Activated CD4-positive, alpha-beta memory T cell treated with anti-CD3 and anti-CD28 coated beads, Interleukin-2, amount 10 ng/mL, durations not matched to agents 7 days and 5 days (primary cell): ENCODE data around the gene OR51A4. TPM values are rescaled to one million over a fixed set of nuclear protein-coding genes. Genes with fewer than 3 reads are reported as not detected.
"Not testable (repeated sequence)": the region's sequence is repeated elsewhere in the genome, so short reads cannot be mapped to it uniquely, and the experiment has no call there.

Source experiments
- CTCF ChIA-PET: fragments of 350-600 bp; sonication (Branson Sonifier 250); formaldehyde crosslinking; loops from one replicate; lab custom pipeline; 2021; ENCODE audit warnings: antibody characterized with exemption, inconsistent platforms; lab: Charles Lee
- POLR2A ChIA-PET: fragments of 350-600 bp; sonication (Branson Sonifier 250); formaldehyde crosslinking; loops from one replicate; lab custom pipeline; 2021; ENCODE audit warnings: antibody characterized with exemption; lab: Charles Lee
- DNase-seq: peaks from one replicate; pipeline ENCODE4 v3.0.0-alpha.2; 2020
- H3K27ac Mint-ChIP-seq: one replicate; pipeline ENCODE4 v1.8.0; 2021; ENCODE audit warnings: mild to moderate bottlenecking, mixed read lengths
- H3K27me3 Mint-ChIP-seq: one replicate; pipeline ENCODE4 v1.8.0; 2021; ENCODE audit warnings: mixed read lengths
- H3K36me3 Mint-ChIP-seq: one replicate; pipeline ENCODE4 v1.8.0; 2021; ENCODE audit warnings: low read depth, mixed read lengths
- H3K4me1 Mint-ChIP-seq: one replicate; pipeline ENCODE4 v1.8.0; 2021; ENCODE audit warnings: mixed read lengths
- H3K4me3 Mint-ChIP-seq: one replicate; pipeline ENCODE4 v1.8.0; 2021; ENCODE audit warnings: mild to moderate bottlenecking, mixed read lengths
- H3K9me3 Mint-ChIP-seq: one replicate; pipeline ENCODE4 v1.8.0; 2021; ENCODE audit warnings: mixed read lengths
- total RNA-seq, 2 experiments: library from RNA; stranded (reverse); gene quantifications; one replicate each; pipeline ENCODE4 v1.2.3, GENCODE V29; 2021

Gene OR51A4, protein sequence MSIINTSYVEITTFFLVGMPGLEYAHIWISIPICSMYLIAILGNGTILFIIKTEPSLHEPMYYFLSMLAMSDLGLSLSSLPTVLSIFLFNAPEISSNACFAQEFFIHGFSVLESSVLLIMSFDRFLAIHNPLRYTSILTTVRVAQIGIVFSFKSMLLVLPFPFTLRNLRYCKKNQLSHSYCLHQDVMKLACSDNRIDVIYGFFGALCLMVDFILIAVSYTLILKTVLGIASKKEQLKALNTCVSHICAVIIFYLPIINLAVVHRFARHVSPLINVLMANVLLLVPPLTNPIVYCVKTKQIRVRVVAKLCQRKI
- total RNA-seq = not detected

DNA sequence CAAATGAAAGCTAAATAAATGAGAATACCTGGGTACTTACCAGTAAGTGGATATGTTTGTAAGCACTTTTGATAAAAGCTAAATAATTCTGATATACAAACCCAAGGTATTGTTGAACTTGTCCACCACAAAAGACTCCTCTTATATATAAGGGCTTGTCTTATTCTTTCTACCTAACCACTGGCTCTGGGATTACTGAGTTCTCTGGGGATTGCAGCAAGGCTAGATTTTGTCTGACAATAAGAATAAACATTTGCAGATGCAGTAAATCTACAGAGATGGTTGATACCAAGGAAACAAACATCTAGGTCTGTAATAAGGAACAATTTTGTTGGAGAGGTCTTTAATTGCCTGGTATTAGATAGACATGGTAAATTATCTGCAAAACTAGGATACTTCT, at the start of gene OR51A4:
TSS of gene OR51A4 (minus strand) at position 101 of the 400 bp plus-strand sequence. CDS start 505 bp downstream, outside the sequence.
- no peaks in the 10 kb centered on the region for H3K4me1 Mint-ChIP-seq
- CTCF ChIA-PET = no interaction called here
- H3K27me3 Mint-ChIP-seq = no peaks in the 10 kb centered on the region

DNA sequence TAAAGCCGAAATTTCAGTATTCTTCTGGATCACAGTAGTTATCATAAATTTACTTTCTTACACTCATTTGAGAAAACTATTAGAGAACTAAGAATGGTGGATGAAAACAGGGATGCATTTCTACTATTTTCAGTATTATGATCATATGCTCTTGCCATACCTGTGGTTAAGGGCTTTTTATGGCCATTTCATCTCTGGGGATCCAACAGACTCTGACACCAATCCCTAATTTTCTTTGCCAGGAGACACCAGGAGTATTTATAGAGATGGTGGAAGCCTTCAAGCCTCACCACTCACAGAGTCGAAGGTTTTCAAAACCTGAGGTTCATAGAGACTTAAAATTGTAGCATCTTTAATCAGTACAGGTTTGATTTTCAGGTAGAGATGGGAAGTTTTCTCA, 47.1 kb upstream of the OR51A4 start, which contains the start of gene OR51L1:
TSS of gene OR51L1 (plus strand) at position 301 of the 400 bp plus-strand sequence. CDS start 4,132 bp downstream, outside the sequence.
- no peak for DNase-seq
- no peaks in the 10 kb centered on the region for H3K4me1 Mint-ChIP-seq
- H3K27me3 Mint-ChIP-seq = no peaks in the 10 kb centered on the region
- no peak within 1 kb of the TSS for H3K4me3 Mint-ChIP-seq
- CTCF ChIA-PET = no interaction called here
- H3K9me3 Mint-ChIP-seq = no peaks in the 10 kb centered on the region
- H3K27ac Mint-ChIP-seq = no peak within 1 kb of the TSS
- POLR2A ChIA-PET = no interaction called here
- H3K36me3 Mint-ChIP-seq = no peaks in the 10 kb centered on the region

More for the DNA sequence above, at the start of gene OR51A4:
- Mint-ChIP-seq H3K36me3 (no peaks in the 10 kb centered on the region), H3K27ac (no peak within 1 kb of the TSS), H3K4me3 (no peak within 1 kb of the TSS), H3K9me3 (no peaks in the 10 kb centered on the region)
- no peak for DNase-seq
- POLR2A ChIA-PET = no interaction called here

DNA sequence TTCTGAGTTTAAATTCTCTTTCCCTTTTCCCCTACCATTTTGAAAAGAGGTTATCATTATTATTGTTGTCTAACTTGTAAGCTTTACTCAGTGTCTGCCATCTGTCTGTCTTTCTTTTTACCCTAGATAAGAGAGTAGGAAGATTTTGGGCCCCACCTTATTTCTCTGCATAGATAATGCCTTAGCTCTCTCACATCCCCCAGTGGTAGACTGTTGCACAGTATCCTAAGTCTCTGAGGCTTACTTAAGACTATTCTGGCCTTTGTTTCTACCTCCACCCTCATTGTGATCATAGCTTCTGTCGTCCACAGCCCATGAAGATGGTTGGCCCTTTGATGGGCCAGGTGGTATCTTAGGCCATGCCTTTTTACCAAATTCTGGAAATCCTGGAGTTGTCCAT, 43.7 kb upstream of the OR51A4 start:
- H3K9me3 Mint-ChIP-seq = no peaks in the 10 kb centered on the region
- ChIA-PET CTCF (no interaction called here), POLR2A (no interaction called here)
- no peak for DNase-seq
- no peak overlapping the region for H3K4me3 Mint-ChIP-seq
- H3K4me1 Mint-ChIP-seq = no peaks in the 10 kb centered on the region
- no peak overlapping the region for H3K27ac Mint-ChIP-seq
- H3K36me3 Mint-ChIP-seq = no peaks in the 10 kb centered on the region
- no peaks in the 10 kb centered on the region for H3K27me3 Mint-ChIP-seq

DNA sequence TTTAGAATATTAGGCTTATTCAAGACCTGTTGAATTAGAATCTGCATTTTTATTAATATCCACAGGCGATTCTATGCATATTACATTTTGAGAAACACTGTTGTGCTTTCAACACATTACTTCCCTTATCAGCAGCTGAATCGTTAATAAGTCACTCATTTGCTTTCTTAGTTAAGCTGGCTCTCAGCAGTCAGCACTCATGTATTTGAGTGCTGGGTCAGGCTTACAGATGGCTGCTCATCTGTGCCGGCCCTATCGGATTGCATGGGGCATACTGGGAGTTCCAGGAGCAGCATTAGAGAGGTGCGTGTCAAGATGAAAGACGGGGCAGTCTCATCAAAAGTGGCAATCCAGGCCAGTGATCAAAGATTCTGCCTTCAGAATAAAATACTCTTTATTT, 36.4 kb upstream of the OR51A4 start:
- no peaks in the 10 kb centered on the region for H3K4me1 Mint-ChIP-seq
- ChIA-PET CTCF (no interaction called here), POLR2A (no interaction called here)
- no peaks in the 10 kb centered on the region for H3K27me3 Mint-ChIP-seq
- H3K36me3 Mint-ChIP-seq = no peaks in the 10 kb centered on the region
- DNase-seq = no peak
- no peaks in the 10 kb centered on the region for H3K9me3 Mint-ChIP-seq
- H3K4me3 Mint-ChIP-seq = no peak overlapping the region
- H3K27ac Mint-ChIP-seq = no peak overlapping the region

DNA sequence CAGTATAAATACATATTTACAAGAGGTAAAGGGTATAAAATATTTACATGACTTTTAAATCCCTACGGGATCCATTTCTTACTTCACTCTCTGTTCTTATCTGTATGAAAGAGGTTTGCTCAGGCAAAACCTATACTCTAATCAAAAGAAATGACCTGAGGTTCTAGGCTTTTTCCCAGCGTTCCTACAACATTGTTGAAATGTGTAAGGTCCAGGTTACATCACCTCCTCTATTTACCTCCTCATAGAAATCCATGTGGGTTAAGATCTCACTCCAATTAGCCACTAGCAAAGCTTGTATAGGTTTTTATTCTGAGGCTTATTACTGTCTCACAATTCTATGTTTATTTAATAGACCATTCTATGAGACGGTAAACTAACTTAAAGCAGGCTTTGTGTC, 35.3 kb upstream of the OR51A4 start:
- H3K27me3 Mint-ChIP-seq = no peaks in the 10 kb centered on the region
- H3K27ac Mint-ChIP-seq = no peak overlapping the region
- no peaks in the 10 kb centered on the region for H3K36me3 Mint-ChIP-seq
- ChIA-PET CTCF (no interaction called here), POLR2A (no interaction called here)
- no peaks in the 10 kb centered on the region for H3K9me3 Mint-ChIP-seq
- no peak for DNase-seq
- no peaks in the 10 kb centered on the region for H3K4me1 Mint-ChIP-seq
- H3K4me3 Mint-ChIP-seq = no peak overlapping the region

DNA sequence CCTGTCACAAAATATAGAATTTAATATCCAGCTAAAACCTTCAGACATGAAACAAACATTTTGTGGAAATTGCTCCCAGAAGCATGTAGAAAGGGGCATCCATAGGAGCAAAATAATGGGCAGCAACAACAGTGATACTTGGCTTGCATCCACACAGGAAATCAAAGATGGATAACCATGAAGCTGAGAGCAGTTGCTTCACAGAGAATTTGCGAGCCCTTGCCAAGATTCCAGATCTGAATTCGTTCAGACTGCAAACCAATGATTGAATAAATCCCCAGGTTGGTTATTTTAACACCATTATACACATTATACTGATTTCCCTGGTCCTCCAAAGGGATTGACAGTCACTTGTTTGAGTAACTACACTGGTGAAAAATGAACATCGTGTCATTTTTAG, 31.6 kb upstream of the OR51A4 start:
- no peak for DNase-seq
- H3K27ac Mint-ChIP-seq = no peak overlapping the region
- no peak overlapping the region for H3K4me3 Mint-ChIP-seq
- ChIA-PET CTCF (no interaction called here), POLR2A (no interaction called here)
- no peaks in the 10 kb centered on the region for H3K36me3 Mint-ChIP-seq
- no peaks in the 10 kb centered on the region for H3K27me3 Mint-ChIP-seq
- H3K4me1 Mint-ChIP-seq = no peaks in the 10 kb centered on the region
- peaks cover 2% of the 10 kb centered on the region for H3K9me3 Mint-ChIP-seq

DNA sequence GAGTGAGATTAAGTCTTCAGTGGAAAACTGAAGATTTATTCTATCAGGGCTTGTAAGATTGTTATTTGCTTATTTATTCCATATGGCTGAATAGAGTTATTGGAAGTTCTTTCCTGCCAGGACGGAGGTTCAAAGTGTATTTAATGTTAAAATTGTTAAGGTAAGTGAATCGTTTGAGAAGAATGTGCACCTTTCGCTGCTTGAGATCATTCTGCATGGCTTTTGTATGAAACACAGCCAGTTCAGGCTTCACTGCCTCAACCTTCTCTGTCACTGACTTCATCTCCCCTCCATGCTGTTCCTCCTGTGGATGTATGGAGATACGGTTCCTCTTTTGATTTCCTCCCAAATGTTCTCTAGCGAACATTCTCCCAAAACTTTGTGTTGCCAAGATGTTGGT, 28.0 kb upstream of the OR51A4 start:
- H3K27me3 Mint-ChIP-seq = no peaks in the 10 kb centered on the region
- no peaks in the 10 kb centered on the region for H3K36me3 Mint-ChIP-seq
- CTCF ChIA-PET = no interaction called here
- POLR2A ChIA-PET = no interaction called here
- H3K4me1 Mint-ChIP-seq = no peaks in the 10 kb centered on the region
- H3K27ac Mint-ChIP-seq = no peak overlapping the region
- no peak overlapping the region for H3K4me3 Mint-ChIP-seq
- H3K9me3 Mint-ChIP-seq = peaks cover 2% of the 10 kb centered on the region
- DNase-seq = no peak

DNA sequence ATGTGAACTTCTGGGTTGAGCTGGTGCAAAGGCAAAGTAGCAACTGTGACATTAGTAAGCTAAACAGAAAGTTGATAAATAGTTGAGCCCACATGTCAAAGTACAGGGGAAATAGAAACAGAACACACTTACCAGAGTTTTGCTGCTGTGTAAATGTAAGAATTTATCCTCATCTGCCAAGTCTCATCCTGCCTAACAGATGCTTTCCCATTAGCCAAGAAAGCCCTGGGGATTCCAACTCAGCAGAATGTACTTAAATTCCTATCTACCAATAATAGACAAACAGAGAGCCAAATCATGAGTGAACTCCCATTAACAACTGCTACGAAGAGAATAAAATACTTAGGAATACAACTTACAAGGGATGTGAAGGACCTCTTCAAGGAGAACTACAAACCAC, 15.4 kb upstream of the OR51A4 start:
- Mint-ChIP-seq H3K36me3 (no peaks in the 10 kb centered on the region), H3K4me3 (no peak overlapping the region), H3K4me1 (no peaks in the 10 kb centered on the region), H3K27ac (no peak overlapping the region), H3K27me3 (no peaks in the 10 kb centered on the region), H3K9me3 (peaks cover 2% of the 10 kb centered on the region)
- no peak for DNase-seq
- CTCF ChIA-PET = no interaction called here
- POLR2A ChIA-PET = no interaction called here

DNA sequence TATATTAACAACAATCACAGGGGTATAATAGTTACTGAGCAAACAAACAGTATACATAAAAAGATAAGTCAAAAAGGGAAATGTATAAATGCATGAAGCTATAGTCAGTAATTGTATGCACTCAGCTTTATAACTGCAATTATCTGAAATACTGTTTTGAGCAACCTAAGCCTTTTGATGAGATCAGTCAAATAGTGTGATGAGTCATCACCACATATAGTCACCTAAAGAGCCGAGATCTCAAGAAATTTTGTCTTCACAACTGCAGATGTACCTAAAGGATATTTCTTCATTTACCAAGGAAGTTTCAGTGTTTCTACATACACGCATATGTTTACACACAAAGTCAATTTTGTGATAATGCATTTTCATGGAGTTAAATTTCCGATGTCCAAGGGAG, 13.5 kb upstream of the OR51A4 start:
- Mint-ChIP-seq H3K4me1 (no peaks in the 10 kb centered on the region), H3K4me3 (no peak overlapping the region), H3K27me3 (no peaks in the 10 kb centered on the region), H3K36me3 (no peaks in the 10 kb centered on the region), H3K9me3 (peaks cover 2% of the 10 kb centered on the region), H3K27ac (no peak overlapping the region)
- no peak for DNase-seq
- CTCF ChIA-PET = no interaction called here
- POLR2A ChIA-PET = no interaction called here

DNA sequence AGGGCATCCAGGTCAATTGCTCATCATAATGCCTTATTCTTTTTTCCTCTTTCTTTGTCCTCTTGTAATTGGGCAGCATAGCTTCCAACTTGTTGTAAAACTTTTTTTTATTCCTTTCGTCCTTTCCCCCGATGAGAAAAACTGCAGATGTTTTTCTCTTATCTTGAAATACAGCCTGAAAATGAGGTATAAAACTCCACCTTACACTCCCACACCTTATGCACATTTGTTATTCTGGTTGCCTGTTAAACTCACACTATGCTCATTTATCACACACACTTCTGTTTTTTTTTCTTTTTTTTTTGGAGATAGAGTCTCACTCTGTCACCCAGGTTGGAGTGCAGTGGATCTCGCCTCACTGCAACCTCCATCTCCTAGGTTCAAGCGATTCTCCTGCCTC, 10.0 kb upstream of the OR51A4 start:
- no peaks in the 10 kb centered on the region for H3K27me3 Mint-ChIP-seq
- ChIA-PET POLR2A (no interaction called here), CTCF (no interaction called here)
- peaks cover 2% of the 10 kb centered on the region for H3K9me3 Mint-ChIP-seq
- no peak overlapping the region for H3K27ac Mint-ChIP-seq
- H3K4me3 Mint-ChIP-seq = no peak overlapping the region
- no peaks in the 10 kb centered on the region for H3K36me3 Mint-ChIP-seq
- no peak for DNase-seq
- H3K4me1 Mint-ChIP-seq = no peaks in the 10 kb centered on the region

DNA sequence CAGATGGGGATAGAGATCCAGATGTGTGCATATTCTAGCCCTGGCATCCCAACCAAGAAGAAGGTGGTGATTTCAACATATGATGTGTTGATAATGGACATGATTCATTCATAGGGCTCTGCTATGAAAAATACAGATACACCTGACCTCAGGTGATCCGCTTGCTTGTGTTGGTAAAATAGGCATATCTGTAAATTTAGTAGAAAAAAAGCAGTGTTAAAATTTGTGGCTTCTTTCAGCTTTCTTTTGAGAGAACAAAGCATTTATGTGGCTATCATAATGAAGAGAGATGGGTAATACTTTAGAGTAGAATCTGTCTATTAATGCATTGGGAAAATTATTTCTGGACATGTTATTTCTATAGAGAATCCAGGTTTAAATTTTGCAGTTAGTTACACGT, 8.2 kb upstream of the OR51A4 start, which contains the start of gene OR51A2:
TSS of gene OR51A2 (minus strand) at position 101 of the 400 bp plus-strand sequence. CDS start at position 101, 0 bp downstream.
- H3K9me3 Mint-ChIP-seq, CTCF ChIA-PET, POLR2A ChIA-PET, H3K4me3 Mint-ChIP-seq, H3K27ac Mint-ChIP-seq, H3K27me3 Mint-ChIP-seq, H3K36me3 Mint-ChIP-seq, DNase-seq, H3K4me1 Mint-ChIP-seq: not testable (repeated sequence)

DNA sequence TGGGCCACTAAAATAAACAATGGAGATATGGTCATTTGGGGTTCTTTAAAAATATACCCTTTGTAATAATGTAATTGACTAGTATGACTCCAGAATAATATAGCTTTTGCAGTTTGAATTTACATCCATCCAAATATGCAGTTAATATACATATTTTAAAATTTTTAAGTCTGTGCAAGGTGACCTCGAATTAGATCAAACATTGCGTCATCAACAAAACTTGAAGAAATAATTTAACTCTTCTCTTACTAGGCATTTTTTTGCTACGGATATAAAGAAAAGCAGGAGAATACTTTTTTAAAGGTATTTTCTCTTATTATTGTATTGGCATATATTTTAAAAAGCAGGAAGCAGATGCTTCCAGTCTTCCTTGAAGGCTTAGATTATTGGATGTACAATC, 10.7 kb downstream of the OR51A4 start:
- Mint-ChIP-seq H3K27me3 (no peaks in the 10 kb centered on the region), H3K9me3 (peaks cover 2% of the 10 kb centered on the region), H3K27ac (no peak overlapping the region), H3K4me3 (no peak overlapping the region), H3K36me3 (no peaks in the 10 kb centered on the region), H3K4me1 (no peaks in the 10 kb centered on the region)
- CTCF ChIA-PET = no interaction called here
- no peak for DNase-seq
- POLR2A ChIA-PET = no interaction called here

DNA sequence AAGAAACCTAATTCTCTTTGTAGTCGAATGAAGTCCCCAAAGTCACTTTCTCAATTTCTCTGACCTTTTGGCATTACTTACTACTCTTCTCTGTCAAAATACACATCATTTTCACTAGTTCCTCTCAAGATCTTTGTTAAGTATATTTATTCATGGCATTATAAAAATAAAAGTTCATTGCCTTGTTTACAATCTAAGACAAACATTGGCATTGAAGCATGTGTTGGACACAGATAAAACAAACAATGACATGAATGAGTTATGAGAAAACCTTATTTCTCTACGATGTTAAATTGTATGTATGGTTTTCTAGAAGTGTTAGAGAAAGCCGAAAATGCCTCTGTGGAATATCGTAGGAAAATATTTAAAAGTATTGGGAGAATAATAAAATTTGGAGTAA, 14.7 kb downstream of the OR51A4 start:
- Mint-ChIP-seq H3K4me1 (no peaks in the 10 kb centered on the region), H3K4me3 (no peak overlapping the region), H3K36me3 (no peaks in the 10 kb centered on the region), H3K27ac (no peak overlapping the region), H3K9me3 (peaks cover 2% of the 10 kb centered on the region), H3K27me3 (no peaks in the 10 kb centered on the region)
- DNase-seq = no peak
- POLR2A ChIA-PET = no interaction called here
- CTCF ChIA-PET = no interaction called here

DNA sequence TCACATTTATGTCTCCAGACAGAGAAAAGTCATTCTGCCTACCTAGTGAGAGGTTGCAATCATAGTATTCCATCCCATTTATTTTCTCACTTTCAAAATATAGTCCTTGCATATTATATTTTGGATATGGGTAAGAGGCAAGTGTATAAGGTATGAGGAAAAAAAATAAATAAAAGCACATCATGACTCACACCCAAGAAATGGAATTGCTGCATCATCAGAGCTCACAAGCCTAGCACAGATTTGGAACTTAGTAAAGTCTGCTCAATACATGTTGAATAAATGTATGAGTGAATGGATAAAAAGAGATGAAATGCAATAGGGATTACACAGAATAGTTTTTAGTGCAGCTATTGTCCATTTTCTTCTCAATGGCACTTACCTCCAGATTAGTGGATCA, 20.8 kb downstream of the OR51A4 start:
- no peaks in the 10 kb centered on the region for H3K9me3 Mint-ChIP-seq
- H3K36me3 Mint-ChIP-seq = no peaks in the 10 kb centered on the region
- no peak overlapping the region for H3K27ac Mint-ChIP-seq
- no peak overlapping the region for H3K4me3 Mint-ChIP-seq
- no peaks in the 10 kb centered on the region for H3K4me1 Mint-ChIP-seq
- POLR2A ChIA-PET = no interaction called here
- CTCF ChIA-PET = no interaction called here
- no peak for DNase-seq
- no peaks in the 10 kb centered on the region for H3K27me3 Mint-ChIP-seq
